GM12873 (cell line): ENCODE results near the gene TNFRSF21.

ENCODE experiments used
- CTCF ChIP-seq: IDR thresholded peaks from 2 replicates; pipeline ENCODE4 v1.5.1; 2012; ENCODE audit warnings: low read depth, mild to moderate bottlenecking, moderate library complexity, low read length, control low read depth; ENCODE audit not compliant: insufficient read depth; ENCODE audit errors: missing control alignments

Gene TNFRSF21, protein sequence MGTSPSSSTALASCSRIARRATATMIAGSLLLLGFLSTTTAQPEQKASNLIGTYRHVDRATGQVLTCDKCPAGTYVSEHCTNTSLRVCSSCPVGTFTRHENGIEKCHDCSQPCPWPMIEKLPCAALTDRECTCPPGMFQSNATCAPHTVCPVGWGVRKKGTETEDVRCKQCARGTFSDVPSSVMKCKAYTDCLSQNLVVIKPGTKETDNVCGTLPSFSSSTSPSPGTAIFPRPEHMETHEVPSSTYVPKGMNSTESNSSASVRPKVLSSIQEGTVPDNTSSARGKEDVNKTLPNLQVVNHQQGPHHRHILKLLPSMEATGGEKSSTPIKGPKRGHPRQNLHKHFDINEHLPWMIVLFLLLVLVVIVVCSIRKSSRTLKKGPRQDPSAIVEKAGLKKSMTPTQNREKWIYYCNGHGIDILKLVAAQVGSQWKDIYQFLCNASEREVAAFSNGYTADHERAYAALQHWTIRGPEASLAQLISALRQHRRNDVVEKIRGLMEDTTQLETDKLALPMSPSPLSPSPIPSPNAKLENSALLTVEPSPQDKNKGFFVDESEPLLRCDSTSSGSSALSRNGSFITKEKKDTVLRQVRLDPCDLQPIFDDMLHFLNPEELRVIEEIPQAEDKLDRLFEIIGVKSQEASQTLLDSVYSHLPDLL

DNA sequence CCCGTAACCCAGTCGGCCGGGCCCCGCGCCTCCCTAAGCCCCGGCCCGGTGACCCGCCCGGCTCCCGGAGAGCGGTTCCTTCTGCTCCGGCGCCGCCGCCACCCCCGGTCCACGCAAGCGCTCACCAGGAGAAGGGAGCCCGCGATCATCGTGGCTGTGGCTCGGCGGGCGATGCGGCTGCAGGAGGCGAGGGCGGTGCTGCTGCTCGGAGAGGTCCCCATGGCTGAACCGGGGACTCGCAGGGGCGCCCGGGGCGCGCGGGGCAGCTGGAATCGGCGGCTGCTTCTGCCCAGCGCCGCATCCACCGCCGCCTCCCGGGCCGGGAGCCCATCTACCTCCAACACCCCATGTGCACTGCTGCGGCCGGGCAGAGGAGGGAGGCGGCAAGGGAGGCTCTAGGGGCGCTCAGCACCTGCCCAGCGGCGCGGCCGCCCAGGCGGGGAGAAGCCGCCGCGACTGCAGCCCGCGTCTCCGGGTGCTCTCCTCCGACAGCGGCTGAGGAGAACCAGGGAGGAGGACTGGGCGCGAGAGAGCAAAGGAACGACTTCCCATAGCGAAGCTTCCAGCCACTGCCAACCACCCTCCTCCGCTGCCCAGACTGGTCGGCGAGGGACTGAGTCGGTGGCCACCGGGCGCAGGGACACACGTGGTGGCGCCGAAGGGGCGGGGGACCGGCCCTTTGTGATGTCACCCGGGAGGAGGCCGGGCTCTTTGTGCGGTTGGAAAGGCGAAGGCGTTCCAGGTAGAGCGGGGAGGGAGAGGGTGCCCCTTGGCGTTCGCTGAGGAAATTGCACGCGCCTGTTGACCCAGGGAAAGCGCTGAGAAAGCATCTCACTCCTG, at the start of gene TNFRSF21:
TNFRSF21 (minus strand) TSS at position 615 of the 840 bp plus-strand sequence; CDS start at position 221, 394 bp downstream.
- TF ChIP-seq CTCF: peak; percentile 98

- TF ChIP-seq CTCF: no peak
These were observed 48.9 kb upstream of the TNFRSF21 start for GRCh38 chr6:47358440-47359225.

- no peak for TF ChIP-seq CTCF
These were observed 48.1 kb upstream of the TNFRSF21 start for GRCh38 chr6:47357827-47358226.

DNA sequence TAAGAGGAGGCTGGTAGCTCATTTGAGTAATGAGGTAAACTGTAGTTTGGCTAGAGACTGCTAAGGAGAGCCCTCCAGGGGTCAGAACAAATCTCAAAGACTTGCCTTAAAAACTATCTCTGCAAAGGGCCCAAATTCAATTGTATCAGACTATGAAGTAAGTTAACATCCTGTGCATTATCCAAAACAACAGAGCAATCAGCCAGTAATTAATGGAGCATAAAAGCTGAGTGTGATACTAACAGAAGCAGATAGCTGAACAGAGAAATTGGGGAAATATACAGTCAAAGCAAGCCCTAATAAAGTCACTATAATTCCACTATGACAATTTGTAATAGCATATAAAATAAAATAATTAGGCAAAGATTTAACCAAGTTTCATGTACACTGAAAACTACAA, 45.8 kb upstream of the TNFRSF21 start:
- no peak for TF ChIP-seq CTCF

DNA sequence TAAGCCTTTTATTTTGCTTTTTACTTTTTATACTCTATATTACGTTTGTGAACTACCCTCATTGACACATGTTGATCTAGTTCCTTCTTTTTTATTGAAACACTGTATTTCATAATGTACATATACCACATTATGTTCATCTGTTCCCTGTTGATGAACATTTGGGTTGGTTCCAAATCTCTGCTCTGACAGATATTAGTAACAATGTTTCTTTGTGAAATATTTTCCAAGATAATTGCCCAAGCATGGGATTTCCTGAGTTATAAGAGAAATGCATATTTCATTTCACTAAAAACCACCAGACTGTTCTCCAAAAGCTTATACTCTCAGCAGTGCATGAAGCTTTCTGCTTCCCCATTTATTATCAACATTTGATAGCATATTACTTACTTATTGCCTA, 44.2 kb upstream of the TNFRSF21 start:
- TF ChIP-seq CTCF: no peak

DNA sequence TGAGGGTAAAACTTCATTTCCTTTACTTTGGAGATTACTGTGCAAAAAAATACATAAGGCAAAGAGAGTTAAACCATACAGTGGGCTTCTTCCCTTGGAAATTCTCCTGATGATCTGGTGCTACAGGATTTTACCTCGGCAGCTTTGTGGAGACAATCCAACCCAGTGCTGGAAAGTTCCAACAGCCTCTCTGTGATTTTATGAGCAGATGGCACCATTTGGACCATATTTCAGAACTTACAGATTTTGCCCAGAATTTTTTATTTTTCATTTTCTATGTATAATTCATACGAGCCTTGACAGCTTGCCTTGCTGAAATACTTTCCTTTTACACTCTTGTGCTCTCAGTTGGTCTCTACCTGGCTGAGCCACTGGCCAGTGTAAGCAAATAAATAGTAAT, 43.3 kb upstream of the TNFRSF21 start:
- no peak for TF ChIP-seq CTCF
